Hepatocyte (in vitro differentiated cells): Measurements from ENCODE around the gene ANO3.

Experiments used
- CTCF ChIP-seq: fragments of 200-600 bp; sonication (generic); IDR thresholded peaks from 2 replicates; pipeline ENCODE4 v1.5.1; 2016; ENCODE audit warnings: antibody characterized with exemption, mild to moderate bottlenecking; ENCODE audit not compliant: poor library complexity
- EZH2 ChIP-seq: fragments of 200-600 bp; sonication (generic); IDR thresholded peaks from 2 replicates; pipeline ENCODE4 v1.6.1; 2016; ENCODE audit warnings: antibody characterized with exemption, mild to moderate bottlenecking, borderline replicate concordance
- EZH2phosphoT487 ChIP-seq: fragments of 200-600 bp; sonication (generic); IDR thresholded peaks from one replicate; pipeline ENCODE4 v1.6.1; 2018; ENCODE audit warnings: antibody characterized with exemption, mild to moderate bottlenecking, low read depth, moderate library complexity; ENCODE audit not compliant: unreplicated experiment, severe bottlenecking

- TF ChIP-seq CTCF, result no peak
- no peak for TF ChIP-seq EZH2phosphoT487
- no peak for TF ChIP-seq EZH2
These were observed 67.4 kb downstream of the ANO3 start for GRCh38 chr11:26399336-26399735.
